Epidermal melanocyte (primary cell): Measurements from ENCODE around the gene ARHGAP29.

Source experiments
- DNase-seq: peaks from one replicate; pipeline ENCODE4 v3.0.0; 2011; ENCODE audit warnings: low spot score; ENCODE audit not compliant: insufficient read length

The ARHGAP29 gene

GRCh38 chr1:94237291-94238226 lies at the start of gene ARHGAP29:
ARHGAP29 (minus strand) TSS chr1:94237584; CDS start chr1:94231611, 5,973 bp downstream.
- DNase-seq: no peak

GRCh38 chr1:94286864-94287437 lies 49.6 kb upstream of the ARHGAP29 start:
- no peak for DNase-seq

- no peak for DNase-seq
These were observed 47.8 kb upstream of the ARHGAP29 start for GRCh38 chr1:94285031-94285654.

GRCh38 chr1:94284476-94284875 lies 47.1 kb upstream of the ARHGAP29 start:
- peak; percentile 27 for DNase-seq

GRCh38 chr1:94283462-94283861 lies 46.1 kb upstream of the ARHGAP29 start:
- DNase-seq: no peak

- no peak for DNase-seq
These were observed 44.8 kb upstream of the ARHGAP29 start for GRCh38 chr1:94282143-94282711.

GRCh38 chr1:94281361-94282142 lies 44.2 kb upstream of the ARHGAP29 start:
- DNase-seq: no peak

- DNase-seq: no peak
These were observed 43.2 kb upstream of the ARHGAP29 start for GRCh38 chr1:94280541-94280940.

GRCh38 chr1:94279462-94279861 lies 42.1 kb upstream of the ARHGAP29 start:
- no peak for DNase-seq

- no peak for DNase-seq
These were observed 41.7 kb upstream of the ARHGAP29 start for GRCh38 chr1:94279038-94279437.

GRCh38 chr1:94276988-94277434 lies 39.6 kb upstream of the ARHGAP29 start:
- DNase-seq: no peak

- no peak for DNase-seq
These were observed 37.7 kb upstream of the ARHGAP29 start for GRCh38 chr1:94275083-94275482.

GRCh38 chr1:94274561-94274960 lies 37.2 kb upstream of the ARHGAP29 start:
- DNase-seq: no peak

GRCh38 chr1:94273111-94273510 lies 35.7 kb upstream of the ARHGAP29 start:
- DNase-seq: no peak

- no peak for DNase-seq
These were observed 35.0 kb upstream of the ARHGAP29 start for GRCh38 chr1:94272388-94272787.

GRCh38 chr1:94271373-94271772 lies 34.0 kb upstream of the ARHGAP29 start:
- DNase-seq: no peak

GRCh38 chr1:94270801-94271203 lies 33.4 kb upstream of the ARHGAP29 start:
- no peak for DNase-seq

GRCh38 chr1:94269921-94270320 lies 32.5 kb upstream of the ARHGAP29 start:
- no peak for DNase-seq

GRCh38 chr1:94265906-94266305 lies 28.5 kb upstream of the ARHGAP29 start:
- no peak for DNase-seq

- no peak for DNase-seq
These were observed 27.6 kb upstream of the ARHGAP29 start for GRCh38 chr1:94265011-94265422.
